HepG2 (cell line): ENCODE results near the gene UBE2O. TPM values are rescaled to one million over a fixed set of nuclear protein-coding genes. Genes with fewer than 3 reads are reported as not detected.

ENCODE experiments used
- ARID2 ChIP-seq: sonication (generic); formaldehyde crosslinking; IDR thresholded peaks from 2 replicates; pipeline ENCODE4 v1.8.1; 2022; ENCODE audit warnings: mild to moderate bottlenecking, missing genetic modification reagents, borderline replicate concordance
- DNMT3B ChIP-seq: conservative IDR thresholded peaks from 2 replicates; pipeline ENCODE4 v1.6.1; 2016; ENCODE audit warnings: missing biosample characterization, control low read depth
- FIP1L1 ChIP-seq: fragments of 200-400 bp; formaldehyde crosslinking; IDR thresholded peaks from 2 replicates; pipeline ENCODE4 v1.6.1; 2018; ENCODE audit warnings: low read depth, mild to moderate bottlenecking, low read length, moderate library complexity, borderline replicate concordance; ENCODE audit not compliant: insufficient read depth
- FOXC1 ChIP-seq: sonication (generic); formaldehyde crosslinking; IDR thresholded peaks from 2 replicates; pipeline ENCODE4 v1.8.0; 2022; ENCODE audit warnings: mild to moderate bottlenecking, missing genetic modification reagents, borderline replicate concordance
- FOXM1 ChIP-seq: sonication (generic); formaldehyde crosslinking; IDR thresholded peaks from 2 replicates; pipeline ENCODE4 v1.5.0; 2020; ENCODE audit warnings: missing genetic modification reagents
- GZF1 ChIP-seq: sonication (generic); formaldehyde crosslinking; IDR thresholded peaks from 2 replicates; pipeline ENCODE4 v1.5.1; 2020; ENCODE audit warnings: mild to moderate bottlenecking, missing genetic modification reagents
- HIVEP1 ChIP-seq: sonication (generic); formaldehyde crosslinking; IDR thresholded peaks from 2 replicates; pipeline ENCODE4 v1.4.0; 2020; ENCODE audit warnings: mild to moderate bottlenecking, missing genetic modification reagents
- KDM6A ChIP-seq: IDR thresholded peaks from 2 replicates; pipeline ENCODE4 v1.6.1; 2016; ENCODE audit warnings: low read depth
- MAFK ChIP-seq, 2 experiments: IDR thresholded peaks in 1 of 2; conservative IDR thresholded peaks in 1 of 2; 2 replicates each; pipeline ENCODE4 v1.6.1; 2011; ENCODE audit warnings: improper control_type of control experiment in 2 of 2, low read length in 2 of 2
- NR2F6 ChIP-seq, 2 experiments: IDR thresholded peaks; 2 replicates each; pipeline ENCODE4 v1.6.1; 2016; ENCODE audit warnings: antibody characterized with exemption in 1 of 2, mild to moderate bottlenecking in 1 of 2
- PAWR ChIP-seq: sonication (generic); formaldehyde crosslinking; IDR thresholded peaks from 2 replicates; pipeline ENCODE4 v1.4.0; 2020; ENCODE audit warnings: missing genetic modification reagents, mild to moderate bottlenecking, borderline replicate concordance
- REPIN1 ChIP-seq: sonication (generic); formaldehyde crosslinking; IDR thresholded peaks from 2 replicates; pipeline ENCODE4 v1.8.0; 2022; ENCODE audit warnings: missing genetic modification reagents, low read depth, mild to moderate bottlenecking, borderline replicate concordance
- SRY ChIP-seq: sonication (generic); formaldehyde crosslinking; IDR thresholded peaks from 2 replicates; pipeline ENCODE4 v1.8.0; 2022; ENCODE audit warnings: mild to moderate bottlenecking, missing genetic modification reagents
- THAP8 ChIP-seq: sonication (generic); formaldehyde crosslinking; IDR thresholded peaks from 2 replicates; pipeline ENCODE4 v1.5.1; 2020; ENCODE audit warnings: missing genetic modification reagents, mild to moderate bottlenecking, borderline replicate concordance
- ZBTB43 ChIP-seq: sonication (generic); formaldehyde crosslinking; conservative IDR thresholded peaks from 2 replicates; pipeline ENCODE4 v1.4.0; 2020; ENCODE audit warnings: missing genetic modification reagents
- ZNF33A ChIP-seq: sonication (generic); formaldehyde crosslinking; IDR thresholded peaks from 2 replicates; pipeline ENCODE4 v1.5.1; 2020; ENCODE audit warnings: missing genetic modification reagents, mild to moderate bottlenecking, moderate library complexity, borderline replicate concordance
- ZNF546 ChIP-seq: sonication (generic); formaldehyde crosslinking; conservative IDR thresholded peaks from 2 replicates; pipeline ENCODE4 v1.8.1; 2023; ENCODE audit warnings: mild to moderate bottlenecking, missing genetic modification reagents
- ZNF614 ChIP-seq: IDR thresholded peaks from 2 replicates; pipeline ENCODE4 v1.6.1; 2018; ENCODE audit warnings: missing biosample characterization, missing genetic modification reagents, inconsistent platforms, borderline replicate concordance
- polyA plus RNA-seq, 8 experiments: library from polyadenylated mRNA; depleted of rRNA in 3 of 8; stranded (reverse) in 7 of 8; unstranded in 1 of 8; fragments of >200 nt; fragmentation: Illumina TruSeq in 4 of 8; extraction: Trizol in 4 of 8; gene quantifications; 2 replicates each; pipeline versions ENCODE4 v1.2.1 to v1.2.3, GENCODE V29; 2011 to 2016; ENCODE audit warnings: low read depth in 4 of 8, missing spikeins in 1 of 8, mixed read lengths in 1 of 8; ENCODE audit not compliant: insufficient read depth in 1 of 8
- total RNA-seq, 5 experiments: library from RNA; depleted of rRNA; stranded (reverse); fragments of >200 nt; fragmentation: Illumina TruSeq; extraction: Trizol; gene quantifications; 2 replicates each; pipeline ENCODE4 v1.2.3, GENCODE V29; 2016; ENCODE audit warnings: low read depth in 1 of 5
- TF ChIP-seq, protein P1 (sequence below), 2 experiments: sonication (generic) in 1 of 2; formaldehyde crosslinking in 1 of 2; IDR thresholded peaks; 2 replicates each; pipeline versions ENCODE4 v1.6.1 to v1.9.0; 2014 to 2022; ENCODE audit warnings: antibody characterized with exemption in 1 of 2, borderline replicate concordance in 1 of 2, inconsistent platforms in 1 of 2, low read depth in 1 of 2, missing genetic modification reagents in 1 of 2
- TF ChIP-seq, protein P2 (sequence below): sonication (generic); formaldehyde crosslinking; IDR thresholded peaks from 2 replicates; pipeline ENCODE4 v1.4.0; 2020; ENCODE audit warnings: missing genetic modification reagents, low read depth, mild to moderate bottlenecking, borderline replicate concordance

The UBE2O gene
- total and polyA plus RNA-seq, 2 of the 13 experiments (the other 11 are each of a cell fraction or from before 2014, with no cell fraction given): 21.5 to 23.5 TPM

DNA sequence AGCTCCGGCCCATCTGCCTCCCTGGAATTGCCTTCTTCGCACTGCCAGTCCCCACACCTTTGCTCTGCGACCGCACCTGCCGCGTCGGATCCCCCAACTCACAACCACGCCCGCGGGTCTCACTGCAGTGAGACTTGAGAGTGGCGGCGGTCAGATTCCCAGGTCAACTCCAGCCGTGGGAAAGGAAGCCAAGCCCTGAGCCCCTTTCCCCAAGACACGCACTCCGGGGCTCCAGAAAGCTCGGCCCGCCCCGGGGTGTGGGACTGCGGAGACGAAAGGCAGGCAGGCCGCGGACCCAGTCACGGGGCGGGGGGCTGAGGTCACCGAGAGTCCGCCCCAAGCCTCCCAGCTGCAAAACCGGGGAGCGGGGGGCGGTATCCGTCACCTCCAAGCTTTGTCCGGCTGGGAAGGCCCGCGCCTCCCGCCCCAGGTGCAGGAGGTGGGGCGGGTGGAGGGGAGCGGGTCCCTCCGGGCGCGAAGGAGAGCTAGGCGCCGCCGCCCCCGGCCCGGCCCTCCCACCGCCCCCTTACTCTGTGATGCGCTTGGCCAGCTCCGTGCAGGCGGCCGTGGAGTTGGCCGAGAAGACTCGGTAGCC is 99.9 kb downstream of the UBE2O start (continued):
- TF ChIP-seq, protein P1, sequence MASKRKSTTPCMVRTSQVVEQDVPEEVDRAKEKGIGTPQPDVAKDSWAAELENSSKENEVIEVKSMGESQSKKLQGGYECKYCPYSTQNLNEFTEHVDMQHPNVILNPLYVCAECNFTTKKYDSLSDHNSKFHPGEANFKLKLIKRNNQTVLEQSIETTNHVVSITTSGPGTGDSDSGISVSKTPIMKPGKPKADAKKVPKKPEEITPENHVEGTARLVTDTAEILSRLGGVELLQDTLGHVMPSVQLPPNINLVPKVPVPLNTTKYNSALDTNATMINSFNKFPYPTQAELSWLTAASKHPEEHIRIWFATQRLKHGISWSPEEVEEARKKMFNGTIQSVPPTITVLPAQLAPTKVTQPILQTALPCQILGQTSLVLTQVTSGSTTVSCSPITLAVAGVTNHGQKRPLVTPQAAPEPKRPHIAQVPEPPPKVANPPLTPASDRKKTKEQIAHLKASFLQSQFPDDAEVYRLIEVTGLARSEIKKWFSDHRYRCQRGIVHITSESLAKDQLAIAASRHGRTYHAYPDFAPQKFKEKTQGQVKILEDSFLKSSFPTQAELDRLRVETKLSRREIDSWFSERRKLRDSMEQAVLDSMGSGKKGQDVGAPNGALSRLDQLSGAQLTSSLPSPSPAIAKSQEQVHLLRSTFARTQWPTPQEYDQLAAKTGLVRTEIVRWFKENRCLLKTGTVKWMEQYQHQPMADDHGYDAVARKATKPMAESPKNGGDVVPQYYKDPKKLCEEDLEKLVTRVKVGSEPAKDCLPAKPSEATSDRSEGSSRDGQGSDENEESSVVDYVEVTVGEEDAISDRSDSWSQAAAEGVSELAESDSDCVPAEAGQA (IDR thresholded peaks at IDR 0.05; ENCODE audit: low read depth): no peak
- TF ChIP-seq, protein P1 (CRISPR knock-in tag; IDR thresholded peaks at IDR 0.05; ENCODE audit: borderline replicate concordance): no peak
- TF ChIP-seq HIVEP1 (CRISPR knock-in tag) (peak; percentile 47; the same call in 1 of the 2 replicates), GZF1 (no peak; the same call in 1 of the 2 replicates), FOXC1 (CRISPR knock-in tag) (no peak), DNMT3B (no peak), REPIN1 (CRISPR knock-in tag) (peak; percentile 26; the same call in 1 of the 2 replicates), ZNF614 (CRISPR knock-in tag) (0 out of 2 replicates have a peak, but pooled peaks have one; percentile 31), NR2F6 (IDR thresholded peaks at IDR 0.05) (no peak), NR2F6 (CRISPR knock-in tag; IDR thresholded peaks at IDR 0.05) (no peak), ZBTB43 (CRISPR knock-in tag) (0 out of 2 replicates have a peak, but pooled peaks have one; percentile 28), FIP1L1 (no peak), ZNF546 (CRISPR knock-in tag) (no peak), THAP8 (0 out of 2 replicates have a peak, but pooled peaks have one; percentile 11), MAFK (conservative IDR thresholded peaks at IDR 0.05 in 1 of 2, IDR thresholded peaks at IDR 0.05 in 1 of 2; ENCODE audit: low read length in 2 of 2) (no peak), KDM6A (no peak), FOXM1 (CRISPR knock-in tag) (no peak), ZNF33A (CRISPR knock-in tag) (0 out of 2 replicates have a peak, but pooled peaks have one; percentile 51), PAWR (no peak), ARID2 (peak; percentile 36; the same call in 1 of the 2 replicates), SRY (CRISPR knock-in tag) (peak; percentile 18; the same call in 1 of the 2 replicates)
- TF ChIP-seq, protein P2, sequence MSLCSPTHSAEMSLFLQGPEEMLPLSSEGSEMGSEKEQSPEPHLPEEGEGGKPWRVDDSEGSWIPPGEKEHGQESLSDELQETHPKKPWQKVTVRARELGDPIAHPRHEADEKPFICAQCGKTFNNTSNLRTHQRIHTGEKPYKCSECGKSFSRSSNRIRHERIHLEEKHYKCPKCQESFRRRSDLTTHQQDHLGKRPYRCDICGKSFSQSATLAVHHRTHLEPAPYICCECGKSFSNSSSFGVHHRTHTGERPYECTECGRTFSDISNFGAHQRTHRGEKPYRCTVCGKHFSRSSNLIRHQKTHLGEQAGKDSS: 0 out of 2 replicates have a peak, but pooled peaks have one; percentile 15
